ENCODE results near the gene ITGB1BP2. TPM values are rescaled to one million over a fixed set of nuclear protein-coding genes. Genes with fewer than 3 reads are reported as not detected.

Gene ITGB1BP2
- total and polyA plus RNA-seq, 2 of the 13 experiments (the other 11 are each of a cell fraction or from before 2014, with no cell fraction given) = 0.90 to 2.2 TPM

- TF ChIP-seq, protein P1, sequence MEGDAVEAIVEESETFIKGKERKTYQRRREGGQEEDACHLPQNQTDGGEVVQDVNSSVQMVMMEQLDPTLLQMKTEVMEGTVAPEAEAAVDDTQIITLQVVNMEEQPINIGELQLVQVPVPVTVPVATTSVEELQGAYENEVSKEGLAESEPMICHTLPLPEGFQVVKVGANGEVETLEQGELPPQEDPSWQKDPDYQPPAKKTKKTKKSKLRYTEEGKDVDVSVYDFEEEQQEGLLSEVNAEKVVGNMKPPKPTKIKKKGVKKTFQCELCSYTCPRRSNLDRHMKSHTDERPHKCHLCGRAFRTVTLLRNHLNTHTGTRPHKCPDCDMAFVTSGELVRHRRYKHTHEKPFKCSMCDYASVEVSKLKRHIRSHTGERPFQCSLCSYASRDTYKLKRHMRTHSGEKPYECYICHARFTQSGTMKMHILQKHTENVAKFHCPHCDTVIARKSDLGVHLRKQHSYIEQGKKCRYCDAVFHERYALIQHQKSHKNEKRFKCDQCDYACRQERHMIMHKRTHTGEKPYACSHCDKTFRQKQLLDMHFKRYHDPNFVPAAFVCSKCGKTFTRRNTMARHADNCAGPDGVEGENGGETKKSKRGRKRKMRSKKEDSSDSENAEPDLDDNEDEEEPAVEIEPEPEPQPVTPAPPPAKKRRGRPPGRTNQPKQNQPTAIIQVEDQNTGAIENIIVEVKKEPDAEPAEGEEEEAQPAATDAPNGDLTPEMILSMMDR (CRISPR knock-in tag; IDR thresholded peaks at IDR 0.05) = peak; percentile 66
- TF ChIP-seq ZNF550 (CRISPR knock-in tag; IDR thresholded peaks at IDR 0.05; ENCODE audit: borderline replicate concordance) = no peak
- no peak for TF ChIP-seq DPF2 (CRISPR knock-in tag; IDR thresholded peaks at IDR 0.05; ENCODE audit: borderline replicate concordance, low read depth)
- no peak for TF ChIP-seq PRDM4 (CRISPR knock-in tag; IDR thresholded peaks at IDR 0.05; ENCODE audit: borderline replicate concordance)
- no peak for TF ChIP-seq PRPF4 (IDR thresholded peaks at IDR 0.05; ENCODE audit: low read depth, low read length, poor library complexity, severe bottlenecking)
- TF ChIP-seq SALL1 (CRISPR knock-in tag; IDR thresholded peaks at IDR 0.05) = no peak
- TF ChIP-seq ZNF790 (CRISPR knock-in tag; IDR thresholded peaks at IDR 0.05; ENCODE audit: borderline replicate concordance) = no peak
- no peak for TF ChIP-seq RORA (CRISPR knock-in tag; IDR thresholded peaks at IDR 0.05)
- no peak for TF ChIP-seq BRF2 (CRISPR knock-in tag; IDR thresholded peaks at IDR 0.05)
- no peak for TF ChIP-seq BORCS8-MEF2B (CRISPR knock-in tag; IDR thresholded peaks at IDR 0.05)
- TF ChIP-seq SP4 (CRISPR knock-in tag; IDR thresholded peaks at IDR 0.05) = no peak
- TF ChIP-seq ZNF530 (CRISPR knock-in tag; IDR thresholded peaks at IDR 0.05; ENCODE audit: low read depth) = no peak
- TF ChIP-seq, protein P2, sequence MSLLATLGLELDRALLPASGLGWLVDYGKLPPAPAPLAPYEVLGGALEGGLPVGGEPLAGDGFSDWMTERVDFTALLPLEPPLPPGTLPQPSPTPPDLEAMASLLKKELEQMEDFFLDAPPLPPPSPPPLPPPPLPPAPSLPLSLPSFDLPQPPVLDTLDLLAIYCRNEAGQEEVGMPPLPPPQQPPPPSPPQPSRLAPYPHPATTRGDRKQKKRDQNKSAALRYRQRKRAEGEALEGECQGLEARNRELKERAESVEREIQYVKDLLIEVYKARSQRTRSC (CRISPR knock-in tag; IDR thresholded peaks at IDR 0.05; ENCODE audit: low read depth) = no peak
- TF ChIP-seq ZNF574 (CRISPR knock-in tag; IDR thresholded peaks at IDR 0.05) = no peak
- TF ChIP-seq MLLT10 (CRISPR knock-in tag; IDR thresholded peaks at IDR 0.05) = no peak
- 0 out of 2 replicates have a peak, but pooled peaks have one; percentile 25 for TF ChIP-seq HDAC1 (CRISPR knock-in tag; IDR thresholded peaks at IDR 0.05)
- no peak for TF ChIP-seq ZNF296 (CRISPR knock-in tag; conservative IDR thresholded peaks at IDR 0.05)
- no peak for TF ChIP-seq ZNF337 (CRISPR knock-in tag; IDR thresholded peaks at IDR 0.05; ENCODE audit: borderline replicate concordance, low read depth)
- TF ChIP-seq KLF15 (CRISPR knock-in tag; IDR thresholded peaks at IDR 0.05; ENCODE audit: borderline replicate concordance) = no peak
- no peak for TF ChIP-seq ZNF354B (CRISPR knock-in tag; IDR thresholded peaks at IDR 0.05)
Observed at GRCh38 chrX:71253253-71254091, 48.1 kb upstream of the ITGB1BP2 start (continued).
